HepG2 (cell line): Measurements from ENCODE around the gene SLC35F3. TPM values are rescaled to one million over a fixed set of nuclear protein-coding genes. Genes with fewer than 3 reads are reported as not detected.

ENCODE experiments used
- ATAC-seq: fragments of 200-7000 bp; cut with Tn5 transposase; 3 replicates; pipeline ENCODE4 v1.9.1; 2020; ENCODE audit warnings: mild to moderate bottlenecking, moderate library complexity
- BruUV-seq: library from RNA; stranded (reverse); fragments of 400-500 nt; replicated peaks from 2 replicates; lab custom pipeline; 2021; lab: Mats Ljungman, UMichigan
- CTCF ChIA-PET: fragments of 300-600 bp; formaldehyde crosslinking; extraction: SDS; loops from one replicate; lab custom pipeline; 2021; ENCODE audit warnings: low total read pairs, inconsistent platforms, low intra/inter-chr PET ratio; lab: Yijun Ruan, JAX
- POLR2A ChIA-PET: fragments of 350-600 bp; sonication (Branson Sonifier 250); formaldehyde crosslinking; loops from one replicate; lab custom pipeline; 2020; ENCODE audit warnings: antibody characterized with exemption, inconsistent platforms; lab: Yijun Ruan, JAX
- DNase-seq: peaks from one replicate; pipeline ENCODE4 v3.0.0-alpha.2; 2015; ENCODE audit warnings: low spot score
- FAIRE-seq: peaks from 3 replicates; lab custom pipeline; 2011; peaks lifted over from hg19 to GRCh38; lab: Jason Lieb, UNC
- H2AFZ ChIP-seq: one replicate; pipeline ENCODE4 v1.6.1; 2011; ENCODE audit warnings: low read length, inconsistent platforms
- H3K27ac ChIP-seq: fragments of 300-600 bp; 3 replicates; pipeline ENCODE4 v1.8.0; 2011; ENCODE audit warnings: mixed run types, mild to moderate bottlenecking, mixed read lengths, low read length, inconsistent platforms; ENCODE audit not compliant: insufficient read depth; ENCODE audit errors: extremely low read length
- H3K27me3 ChIP-seq, 2 experiments: fragments of 200-600 bp in 1 of 2; 2 replicates in 1 of 2; 3 replicates in 1 of 2; pipeline versions ENCODE4 v1.6.0 to v1.8.0; 2011; ENCODE audit warnings: low read length in 2 of 2, mild to moderate bottlenecking in 2 of 2, moderate library complexity in 2 of 2, inconsistent platforms in 1 of 2; ENCODE audit not compliant: insufficient read depth in 2 of 2, control insufficient read depth in 1 of 2
- H3K36me3 ChIP-seq, 2 experiments: fragments of 200-600 bp in 1 of 2; replicated peaks in 1 of 2; 2 replicates in 1 of 2; 3 replicates in 1 of 2; pipeline versions ENCODE4 v1.5.1 to v1.8.0; 2011; ENCODE audit warnings: low read length in 2 of 2, inconsistent platforms in 1 of 2; ENCODE audit not compliant: insufficient read depth in 2 of 2, control insufficient read depth in 1 of 2
- H3K4me1 ChIP-seq: 2 replicates; pipeline ENCODE4 v1.5.1; 2012; ENCODE audit warnings: low read length, inconsistent platforms; ENCODE audit not compliant: insufficient read depth
- H3K4me2 ChIP-seq: 2 replicates; pipeline ENCODE4 v1.6.0; 2011; ENCODE audit warnings: low read depth, low read length, inconsistent platforms
- H3K4me3 ChIP-seq, 3 experiments: fragments of 200-600 bp in 1 of 3; sonication (generic), shearing (Covaris generic) in 1 of 3; replicated peaks in 1 of 3; 2 replicates each; pipeline ENCODE4 v1.5.1; 2011 to 2016; ENCODE audit warnings: low read length in 3 of 3, inconsistent platforms in 2 of 3, low read depth in 2 of 3, mild to moderate bottlenecking in 2 of 3, control low read depth in 1 of 3, mixed read lengths in 1 of 3; ENCODE audit not compliant: insufficient read depth in 1 of 3
- H3K79me2 ChIP-seq: one replicate; pipeline ENCODE4 v1.6.1; 2011; ENCODE audit warnings: low read length, inconsistent platforms; ENCODE audit not compliant: insufficient read depth
- H3K9ac ChIP-seq: 2 replicates; pipeline ENCODE4 v1.6.0; 2011; ENCODE audit warnings: mild to moderate bottlenecking, low read depth, low read length, inconsistent platforms; ENCODE audit not compliant: insufficient read depth
- H3K9me3 ChIP-seq: 2 replicates; pipeline ENCODE4 v1.5.1; 2012; ENCODE audit warnings: mild to moderate bottlenecking, low read length
- H4K20me1 ChIP-seq: 2 replicates; pipeline ENCODE4 v1.6.0; 2011; ENCODE audit warnings: inconsistent platforms, mild to moderate bottlenecking, low read length, moderate library complexity; ENCODE audit not compliant: insufficient read depth
- CREB1 ChIP-seq, 2 experiments: fragments of 450-650 bp in 1 of 2; IDR thresholded peaks; 2 replicates each; pipeline ENCODE4 v1.6.1; 2016 to 2017; ENCODE audit warnings: control low read depth in 1 of 2, mild to moderate bottlenecking in 1 of 2, missing compliant biosample characterization in 1 of 2, missing genetic modification characterization in 1 of 2
- HNF4G ChIP-seq, 2 experiments: sonication (generic) in 1 of 2; formaldehyde crosslinking in 1 of 2; IDR thresholded peaks; 2 replicates each; pipeline versions ENCODE4 v1.4.0 to v1.6.1; 2011 to 2020; ENCODE audit warnings: borderline replicate concordance in 2 of 2, low read depth in 2 of 2, mild to moderate bottlenecking in 2 of 2, low read length in 1 of 2, missing genetic modification reagents in 1 of 2, moderate library complexity in 1 of 2
- NFYB ChIP-seq: sonication (generic); formaldehyde crosslinking; IDR thresholded peaks from 2 replicates; pipeline ENCODE4 v1.4.0; 2020; ENCODE audit warnings: missing genetic modification reagents
- PCBP1 ChIP-seq: fragments of 200-400 bp; formaldehyde crosslinking; IDR thresholded peaks from 2 replicates; pipeline ENCODE4 v1.6.1; 2017; ENCODE audit warnings: mild to moderate bottlenecking, low read depth, low read length, borderline replicate concordance
- SRF ChIP-seq: IDR thresholded peaks from 2 replicates; pipeline ENCODE4 v1.6.1; 2011; ENCODE audit warnings: mild to moderate bottlenecking, low read depth, low read length, moderate library complexity
- ZMAT3 ChIP-seq: sonication (generic); formaldehyde crosslinking; conservative IDR thresholded peaks from 2 replicates; pipeline ENCODE4 v1.7.0; 2021; ENCODE audit warnings: missing genetic modification reagents
- ZNF768 ChIP-seq: sonication (generic); formaldehyde crosslinking; IDR thresholded peaks from 2 replicates; pipeline ENCODE4 v1.4.0; 2020; ENCODE audit warnings: missing genetic modification reagents
- ZSCAN30 ChIP-seq: sonication (generic); formaldehyde crosslinking; IDR thresholded peaks from 2 replicates; pipeline ENCODE4 v1.5.0; 2020; ENCODE audit warnings: mild to moderate bottlenecking, missing genetic modification reagents
- in situ Hi-C: cut with HindIII; loops from 2 replicates; pipeline ENCODE4 v1.10.0; 2017; ENCODE audit warnings: low pct_unique_long_range_greater_than_20kb; ENCODE audit not compliant: extremely low pct_ligation_motif_present
- intact Hi-C: fragments of 100-400 bp; cut with micrococcal nuclease; formaldehyde crosslinking; loops from one replicate; pipeline ENCODE4 v1.10.0; 2022; ENCODE audit not compliant: unreplicated experiment
- polyA plus RNA-seq, 8 experiments: library from polyadenylated mRNA; depleted of rRNA in 3 of 8; stranded (reverse) in 7 of 8; unstranded in 1 of 8; fragments of >200 nt; fragmentation: Illumina TruSeq in 4 of 8; extraction: Trizol in 4 of 8; gene quantifications; 2 replicates each; pipeline versions ENCODE4 v1.2.1 to v1.2.3, GENCODE V29; 2011 to 2016; ENCODE audit warnings: low read depth in 4 of 8, missing spikeins in 1 of 8, mixed read lengths in 1 of 8; ENCODE audit not compliant: insufficient read depth in 1 of 8
- total RNA-seq, 5 experiments: library from RNA; depleted of rRNA; stranded (reverse); fragments of >200 nt; fragmentation: Illumina TruSeq; extraction: Trizol; gene quantifications; 2 replicates each; pipeline ENCODE4 v1.2.3, GENCODE V29; 2016; ENCODE audit warnings: low read depth in 1 of 5
- TF ChIP-seq, protein P1 (sequence below): sonication (generic); formaldehyde crosslinking; IDR thresholded peaks from 2 replicates; pipeline ENCODE4 v1.4.0; 2020; ENCODE audit warnings: mild to moderate bottlenecking, missing genetic modification reagents

SLC35F3 gene
- total and polyA plus RNA-seq, 2 of the 13 experiments (the other 11 are each of a cell fraction or from before 2014, with no cell fraction given) = not detected

DNA sequence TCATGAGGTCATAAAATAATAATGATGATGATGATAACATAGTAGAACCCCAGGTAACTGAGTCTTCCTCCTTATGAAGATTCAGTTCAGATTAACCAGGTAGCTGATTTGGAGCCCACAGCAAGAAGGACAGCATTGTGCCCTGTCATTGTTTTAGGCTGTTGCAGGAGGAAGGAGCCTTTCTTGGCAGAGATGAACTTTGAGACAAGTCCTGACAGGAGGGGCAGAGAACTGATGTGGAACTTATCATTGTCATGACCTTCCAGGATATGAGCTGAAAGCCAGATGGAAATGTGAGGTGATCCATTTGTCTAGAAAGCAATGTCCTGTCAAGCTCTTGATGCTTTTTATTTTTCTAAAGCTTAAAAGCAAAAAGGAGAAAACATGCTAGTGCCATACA lies 336.2 kb downstream of the SLC35F3 start:
- H2AFZ ChIP-seq = no peak overlapping the region
- ChIA-PET CTCF (no interaction called here), POLR2A (no interaction called here)
- intact Hi-C loops = no loop called here
- H3K79me2 ChIP-seq = no peaks in the 10 kb centered on the region
- H3K4me3 ChIP-seq = no peak overlapping the region
- no TSS peak for BruUV-seq
- ATAC-seq = no peak
- no peak for DNase-seq
- no peaks in the 10 kb centered on the region for H3K36me3 ChIP-seq
- H3K4me1 ChIP-seq = peaks cover 10% of the 10 kb centered on the region
- no peak for FAIRE-seq
- H3K9me3 ChIP-seq = no peaks in the 10 kb centered on the region
- H3K27me3 ChIP-seq = no peaks in the 10 kb centered on the region
- no peak overlapping the region for H3K27ac ChIP-seq
- TF ChIP-seq HNF4G (IDR thresholded peaks at IDR 0.05; ENCODE audit: borderline replicate concordance, low read depth, low read length) = no peak
- no peak for TF ChIP-seq HNF4G (CRISPR knock-in tag; IDR thresholded peaks at IDR 0.05; ENCODE audit: borderline replicate concordance, low read depth)
- TF ChIP-seq ZMAT3 (CRISPR knock-in tag) = no peak
- TF ChIP-seq SRF = no peak
- no peak for TF ChIP-seq NFYB (CRISPR knock-in tag)
- TF ChIP-seq, protein P1, sequence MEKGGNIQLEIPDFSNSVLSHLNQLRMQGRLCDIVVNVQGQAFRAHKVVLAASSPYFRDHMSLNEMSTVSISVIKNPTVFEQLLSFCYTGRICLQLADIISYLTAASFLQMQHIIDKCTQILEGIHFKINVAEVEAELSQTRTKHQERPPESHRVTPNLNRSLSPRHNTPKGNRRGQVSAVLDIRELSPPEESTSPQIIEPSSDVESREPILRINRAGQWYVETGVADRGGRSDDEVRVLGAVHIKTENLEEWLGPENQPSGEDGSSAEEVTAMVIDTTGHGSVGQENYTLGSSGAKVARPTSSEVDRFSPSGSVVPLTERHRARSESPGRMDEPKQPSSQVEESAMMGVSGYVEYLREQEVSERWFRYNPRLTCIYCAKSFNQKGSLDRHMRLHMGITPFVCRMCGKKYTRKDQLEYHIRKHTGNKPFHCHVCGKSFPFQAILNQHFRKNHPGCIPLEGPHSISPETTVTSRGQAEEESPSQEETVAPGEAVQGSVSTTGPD (CRISPR knock-in tag) = no peak
- no peak for TF ChIP-seq PCBP1
- TF ChIP-seq CREB1 (IDR thresholded peaks at IDR 0.05) = peak; percentile 19; the same call in 1 of the 2 replicates
- no peak for TF ChIP-seq CREB1 (CRISPR knock-in tag; IDR thresholded peaks at IDR 0.05)
- no peak for TF ChIP-seq ZNF768 (CRISPR knock-in tag)
- no peak for TF ChIP-seq ZSCAN30 (CRISPR knock-in tag)
- no peak overlapping the region for H3K4me2 ChIP-seq
- in situ Hi-C loops = no loop called here
- no peaks in the 10 kb centered on the region for H4K20me1 ChIP-seq
- H3K9ac ChIP-seq = no peak overlapping the region
